ENCODE measurements around the gene BRPF1. TPM values are rescaled to one million over a fixed set of nuclear protein-coding genes. Genes with fewer than 3 reads are reported as not detected.

Gene BRPF1
- total RNA-seq, 3 donors from 2014 or later = 14.3 to 23.7 (median 15.6) TPM

GRCh38 chr3:9729419-9729818 is 2.1 kb upstream of the BRPF1 start:
- intact Hi-C loops (cut with DNase I, micrococcal nuclease) = no loop called here
- Histone ChIP-seq H3K9me3 (no peaks in the 10 kb centered on the region), H3K4me1 (ENCODE audit: low read depth) (peaks cover 18% of the 10 kb centered on the region), H3K4me3 (no peak overlapping the region), H3K36me3 (ENCODE audit: low read depth) (no peaks in the 10 kb centered on the region)
- no peak for TF ChIP-seq CTCF (IDR thresholded peaks at IDR 0.05)
- ATAC-seq (no peak), DNase-seq (no peak)

GRCh38 chr3:9730657-9731205 is 804 bp upstream of the BRPF1 start:
- H3K9me3 ChIP-seq = no peaks in the 10 kb centered on the region
- DNase-seq (no peak), ATAC-seq (peak; percentile 67)
- H3K4me3 ChIP-seq = peak overlapping the region; percentile 22
- TF ChIP-seq CTCF (IDR thresholded peaks at IDR 0.05) = no peak
- peaks cover 18% of the 10 kb centered on the region for H3K4me1 ChIP-seq (ENCODE audit: low read depth)
- intact Hi-C loops (cut with DNase I, micrococcal nuclease) = no loop called here
- no peaks in the 10 kb centered on the region for H3K36me3 ChIP-seq (ENCODE audit: low read depth)

- no peak for TF ChIP-seq CTCF (IDR thresholded peaks at IDR 0.05)
- peak; percentile 5 for ATAC-seq
These were observed 675 bp downstream of the BRPF1 start for GRCh38 chr3:9732080-9732739.

GRCh38 chr3:9732740-9733115 is 1.2 kb downstream of the BRPF1 start:
- Histone ChIP-seq H3K36me3 (ENCODE audit: low read depth) (no peaks in the 10 kb centered on the region), H3K4me3 (no peak overlapping the region), H3K9me3 (no peaks in the 10 kb centered on the region), H3K4me1 (ENCODE audit: low read depth) (peaks cover 18% of the 10 kb centered on the region)
- ATAC-seq (no peak), DNase-seq (no peak)
- TF ChIP-seq CTCF (IDR thresholded peaks at IDR 0.05) = no peak
- intact Hi-C loops (cut with DNase I, micrococcal nuclease) = no loop called here

More at GRCh38 chr3:9732080-9732739, 675 bp downstream of the BRPF1 start:
- peaks cover 18% of the 10 kb centered on the region for H3K4me1 ChIP-seq (ENCODE audit: low read depth)
- DNase-seq = peak in 2 of 3 donors; percentile 30 to 75
- no peaks in the 10 kb centered on the region for H3K9me3 ChIP-seq
- H3K4me3 ChIP-seq = peak overlapping the region; percentile 100
- no peaks in the 10 kb centered on the region for H3K36me3 ChIP-seq (ENCODE audit: low read depth)
- intact Hi-C loops (cut with DNase I, micrococcal nuclease) = no loop called here

- DNase-seq (no peak), ATAC-seq (no peak)
- Histone ChIP-seq H3K36me3 (ENCODE audit: low read depth) (peaks cover 21% of the 10 kb centered on the region), H3K9me3 (no peaks in the 10 kb centered on the region), H3K4me1 (ENCODE audit: low read depth) (peaks cover 13% of the 10 kb centered on the region), H3K4me3 (no peak overlapping the region)
- TF ChIP-seq CTCF (IDR thresholded peaks at IDR 0.05) = no peak
- intact Hi-C loops (cut with DNase I, micrococcal nuclease) = no loop called here
These were observed 5.3 kb downstream of the BRPF1 start for GRCh38 chr3:9736831-9737230.
